ENCODE data around the gene SYT9.

- TF ChIP-seq ATF3 (IDR thresholded peaks at IDR 0.05) = no peak
- TF ChIP-seq CTCF (IDR thresholded peaks at IDR 0.05; ENCODE audit: low read depth, low read length, missing input control) = no peak
- no peak for TF ChIP-seq MAX (IDR thresholded peaks at IDR 0.05)
- no peak for TF ChIP-seq YY1 (IDR thresholded peaks at IDR 0.05)
- TF ChIP-seq REST (IDR thresholded peaks at IDR 0.05) = no peak
- TF ChIP-seq JUND (IDR thresholded peaks at IDR 0.05) = no peak
- no peak for TF ChIP-seq ZBTB33 (IDR thresholded peaks at IDR 0.05)
- TF ChIP-seq TAF1 (conservative IDR thresholded peaks at IDR 0.05) = no peak
Measured at GRCh38 chr11:7506243-7506642, 254.5 kb downstream of the SYT9 start.

All from liver (tissue), 3 donors.